Caki2 (cell line): ENCODE results near the gene SREBF2. TPM values are rescaled to one million over a fixed set of nuclear protein-coding genes. Genes with fewer than 3 reads are reported as not detected.

Experiments used
- DNase-seq: peaks from one replicate; pipeline ENCODE4 v3.0.0-alpha.2; 2015; ENCODE audit warnings: low read depth
- in situ Hi-C: cut with HindIII; loops from 2 replicates; pipeline ENCODE4 v1.10.0; 2016; ENCODE audit warnings: low sequenced_read_pairs, low pct_unique_long_range_greater_than_20kb, mixed read lengths
- total RNA-seq: library from RNA; depleted of rRNA; stranded (reverse); fragments of >200 nt; shearing (Covaris generic); gene quantifications from 2 replicates; pipeline ENCODE4 v1.2.3, GENCODE V29; 2014; ENCODE audit warnings: low replicate concordance

SREBF2 gene
- total RNA-seq, 1 experiment from 2014 or later = 21.0 TPM

- in situ Hi-C loops = no loop called here
- no peak for DNase-seq
These were observed 80.3 kb downstream of the SREBF2 start for GRCh38 chr22:41913040-41913719.

- in situ Hi-C loops = no loop called here
- DNase-seq = no peak
These were observed 81.1 kb downstream of the SREBF2 start for GRCh38 chr22:41913842-41914534.

GRCh38 chr22:41914611-41915034 lies 81.7 kb downstream of the SREBF2 start:
- DNase-seq = no peak
- in situ Hi-C loops = no loop called here

- in situ Hi-C loops = no loop called here
- DNase-seq = no peak
These were observed 82.3 kb downstream of the SREBF2 start, which contains the start of gene SHISA8 for GRCh38 chr22:41915035-41915785. Gene SHISA8, minus strand, starts transcription at chr22:41915074. Its CDS starts 407 bp downstream, at chr22:41914667.

GRCh38 chr22:41915786-41916493 lies 83.0 kb downstream of the SREBF2 start:
- in situ Hi-C loops = no loop called here
- no peak for DNase-seq

- in situ Hi-C loops = no loop called here
- DNase-seq = no peak
These were observed 83.9 kb downstream of the SREBF2 start for GRCh38 chr22:41916745-41917358.

- in situ Hi-C loops = no loop called here
- no peak for DNase-seq
These were observed 84.5 kb downstream of the SREBF2 start for GRCh38 chr22:41917375-41917902.

GRCh38 chr22:41917903-41918791 lies 85.2 kb downstream of the SREBF2 start:
- DNase-seq = peak; percentile 33
- in situ Hi-C loops = no loop called here

GRCh38 chr22:41919357-41920224 lies 86.7 kb downstream of the SREBF2 start:
- DNase-seq = peak; percentile 33
- in situ Hi-C loops = no loop called here

- in situ Hi-C loops = no loop called here
- no peak for DNase-seq
These were observed 87.5 kb downstream of the SREBF2 start for GRCh38 chr22:41920271-41920976.

- in situ Hi-C loops = no loop called here
- DNase-seq = no peak
These were observed 89.4 kb downstream of the SREBF2 start for GRCh38 chr22:41922328-41922727.

GRCh38 chr22:41922940-41923594 lies 90.2 kb downstream of the SREBF2 start:
- DNase-seq = no peak
- in situ Hi-C loops = no loop called here

GRCh38 chr22:41923595-41924276 lies 90.8 kb downstream of the SREBF2 start:
- in situ Hi-C loops = no loop called here

GRCh38 chr22:41925783-41926460 lies 93.0 kb downstream of the SREBF2 start:
- no peak for DNase-seq
- in situ Hi-C loops = no loop called here

More at GRCh38 chr22:41923595-41924276, 90.8 kb downstream of the SREBF2 start:
- DNase-seq = no peak
